GM23248 (cell line): Measurements from ENCODE around the gene AHRR.

ENCODE experiments used
- EZH2 ChIP-seq: fragments of 200-600 bp; sonication (generic); IDR thresholded peaks from 2 replicates; pipeline ENCODE4 v1.6.1; 2018; ENCODE audit warnings: antibody characterized with exemption, mild to moderate bottlenecking; ENCODE audit not compliant: insufficient read depth, poor library complexity, severe bottlenecking
- EZH2phosphoT487 ChIP-seq: fragments of 200-600 bp; sonication (generic); IDR thresholded peaks from 2 replicates; pipeline ENCODE4 v1.6.1; 2018; ENCODE audit warnings: antibody characterized with exemption, moderate library complexity, mild to moderate bottlenecking, low read depth; ENCODE audit not compliant: insufficient read depth

- no peak for TF ChIP-seq EZH2phosphoT487
- TF ChIP-seq EZH2 = no peak
Observed at GRCh38 chr5:368183-369084, 46.9 kb downstream of the AHRR start.
